ENCODE data around the gene MYH15. TPM values are rescaled to one million over a fixed set of nuclear protein-coding genes. Genes with fewer than 3 reads are reported as not detected.

MYH15 gene
- total RNA-seq, 4 donors from 2014 or later = under 0.01 to 0.22 TPM; not detected in 2

GRCh38 chr3:108394563-108394962 lies 115.8 kb downstream of the MYH15 start:
- DNase-seq (ENCODE audit: low spot score in 2 of 2) = no peak
- Histone ChIP-seq H3K27ac (no peak overlapping the region), H3K36me3 (no peaks in the 10 kb centered on the region), H3K27me3 (no peaks in the 10 kb centered on the region), H3K4me1 (peaks cover 0 to 9% (median 0%) of the 10 kb centered on the region in 4 donors), H3K4me3 (no peak overlapping the region), H3K9me3 (no peaks in the 10 kb centered on the region)
- TF ChIP-seq CTCF (IDR thresholded peaks at IDR 0.05) (no peak), POLR2A (IDR thresholded peaks at IDR 0.05) (no peak), EP300 (IDR thresholded peaks at IDR 0.05) (no peak)
- WGBS, 2 donors = 68 to 69% methylated on average over 3 of the region's 3 CpGs

- Histone ChIP-seq H3K27ac (no peak overlapping the region), H3K36me3 (no peaks in the 10 kb centered on the region), H3K27me3 (no peaks in the 10 kb centered on the region), H3K4me1 (peaks cover 0 to 9% (median 0%) of the 10 kb centered on the region in 4 donors), H3K9me3 (no peaks in the 10 kb centered on the region), H3K4me3 (no peak overlapping the region)
- DNase-seq (ENCODE audit: low spot score in 2 of 2) = no peak
- WGBS, 2 donors = 89 to 94% methylated on average over 2 of the region's 2 CpGs
- TF ChIP-seq POLR2A (IDR thresholded peaks at IDR 0.05) = no peak
- TF ChIP-seq EP300 (IDR thresholded peaks at IDR 0.05) = no peak
- TF ChIP-seq CTCF (IDR thresholded peaks at IDR 0.05) = no peak
Observed at GRCh38 chr3:108394016-108394415, 116.4 kb downstream of the MYH15 start.

- no peak overlapping the region for H3K27ac ChIP-seq
- no peak for DNase-seq (ENCODE audit: low spot score in 2 of 2)
- WGBS, 2 donors = 60 to 65% methylated on average over 3 of the region's 3 CpGs
- H3K4me3 ChIP-seq = no peak overlapping the region
- H3K36me3 ChIP-seq = no peaks in the 10 kb centered on the region
- H3K27me3 ChIP-seq = no peaks in the 10 kb centered on the region
- TF ChIP-seq EP300 (IDR thresholded peaks at IDR 0.05) (no peak), POLR2A (IDR thresholded peaks at IDR 0.05) (no peak), CTCF (IDR thresholded peaks at IDR 0.05) (no peak)
- H3K9me3 ChIP-seq = no peaks in the 10 kb centered on the region
- H3K4me1 ChIP-seq = peaks cover 0 to 9% (median 0%) of the 10 kb centered on the region in 4 donors
Observed at GRCh38 chr3:108393128-108393900, 117.1 kb downstream of the MYH15 start.

- 58 to 64% methylated on average over 3 of the region's 3 CpGs for WGBS, 2 donors
- H3K27ac ChIP-seq = no peak overlapping the region
- H3K36me3 ChIP-seq = no peaks in the 10 kb centered on the region
- H3K9me3 ChIP-seq = no peaks in the 10 kb centered on the region
- no peaks in the 10 kb centered on the region for H3K27me3 ChIP-seq
- peaks cover 0 to 9% (median 0%) of the 10 kb centered on the region in 4 donors for H3K4me1 ChIP-seq
- no peak for TF ChIP-seq POLR2A (IDR thresholded peaks at IDR 0.05)
- TF ChIP-seq CTCF (IDR thresholded peaks at IDR 0.05) = no peak
- TF ChIP-seq EP300 (IDR thresholded peaks at IDR 0.05) = no peak
- no peak for DNase-seq (ENCODE audit: low spot score in 2 of 2)
- no peak overlapping the region for H3K4me3 ChIP-seq
Observed at GRCh38 chr3:108391917-108392593, 118.3 kb downstream of the MYH15 start.

- no peak for DNase-seq (ENCODE audit: low spot score in 2 of 2)
- H3K27ac ChIP-seq = no peak overlapping the region
- no peak overlapping the region for H3K4me3 ChIP-seq
- H3K4me1 ChIP-seq = peaks cover 0 to 9% (median 0%) of the 10 kb centered on the region in 4 donors
- WGBS, 2 donors = 46 to 52% methylated on average over 1 of the region's 1 CpG
- no peaks in the 10 kb centered on the region for H3K27me3 ChIP-seq
- no peaks in the 10 kb centered on the region for H3K9me3 ChIP-seq
- H3K36me3 ChIP-seq = no peaks in the 10 kb centered on the region
- TF ChIP-seq CTCF (IDR thresholded peaks at IDR 0.05) (no peak), EP300 (IDR thresholded peaks at IDR 0.05) (no peak), POLR2A (IDR thresholded peaks at IDR 0.05) (no peak)
Observed at GRCh38 chr3:108389372-108389771, 121.0 kb downstream of the MYH15 start.

Data from tibial nerve (tissue), 4 donors.